Glutamatergic neuron (in vitro differentiated cells): Measurements from ENCODE around the gene ECHDC1. TPM values are rescaled to one million over a fixed set of nuclear protein-coding genes. Genes with fewer than 3 reads are reported as not detected.

Source experiments
- DNase-seq: peaks from one replicate; pipeline ENCODE4 v3.0.0; 2022
- H3K27ac Mint-ChIP-seq: one replicate; pipeline ENCODE4 v1.8.0; 2020; ENCODE audit warnings: mild to moderate bottlenecking, mixed read lengths, inconsistent platforms; ENCODE audit not compliant: unreplicated experiment
- H3K27me3 Mint-ChIP-seq: one replicate; pipeline ENCODE4 v1.8.0; 2020; ENCODE audit warnings: mild to moderate bottlenecking, moderate library complexity, mixed read lengths, inconsistent platforms; ENCODE audit not compliant: unreplicated experiment
- H3K36me3 Mint-ChIP-seq: one replicate; pipeline ENCODE4 v1.8.0; 2020; ENCODE audit warnings: mild to moderate bottlenecking, mixed read lengths, inconsistent platforms; ENCODE audit not compliant: unreplicated experiment
- H3K4me1 Mint-ChIP-seq: one replicate; pipeline ENCODE4 v1.8.0; 2020; ENCODE audit warnings: mild to moderate bottlenecking, low read depth, mixed read lengths, inconsistent platforms; ENCODE audit not compliant: unreplicated experiment
- H3K4me3 Mint-ChIP-seq: one replicate; pipeline ENCODE4 v1.8.0; 2020; ENCODE audit warnings: mild to moderate bottlenecking, mixed read lengths, inconsistent platforms; ENCODE audit not compliant: unreplicated experiment
- H3K9me3 Mint-ChIP-seq: one replicate; pipeline ENCODE4 v1.8.0; 2020; ENCODE audit warnings: mild to moderate bottlenecking, moderate library complexity, mixed read lengths, inconsistent platforms; ENCODE audit not compliant: unreplicated experiment
- total RNA-seq: library from RNA; stranded (reverse); fragmentation: NEBNext Ultra II Directional; extraction: Animal tissue kit (Norgen Biotek cat#: 25700); gene quantifications from one replicate; pipeline ENCODE4 v1.2.1, GENCODE V29; 2021; ENCODE audit not compliant: unreplicated experiment
- TF ChIP-seq, protein P1 (sequence below): fragments of 200-600 bp; sonication (generic); IDR thresholded peaks from one replicate; pipeline ENCODE4 v1.5.0; 2021; ENCODE audit not compliant: partially characterized antibody, unreplicated experiment

ECHDC1 gene
- total RNA-seq, 1 donor from 2014 or later = 38.4 TPM

DNA sequence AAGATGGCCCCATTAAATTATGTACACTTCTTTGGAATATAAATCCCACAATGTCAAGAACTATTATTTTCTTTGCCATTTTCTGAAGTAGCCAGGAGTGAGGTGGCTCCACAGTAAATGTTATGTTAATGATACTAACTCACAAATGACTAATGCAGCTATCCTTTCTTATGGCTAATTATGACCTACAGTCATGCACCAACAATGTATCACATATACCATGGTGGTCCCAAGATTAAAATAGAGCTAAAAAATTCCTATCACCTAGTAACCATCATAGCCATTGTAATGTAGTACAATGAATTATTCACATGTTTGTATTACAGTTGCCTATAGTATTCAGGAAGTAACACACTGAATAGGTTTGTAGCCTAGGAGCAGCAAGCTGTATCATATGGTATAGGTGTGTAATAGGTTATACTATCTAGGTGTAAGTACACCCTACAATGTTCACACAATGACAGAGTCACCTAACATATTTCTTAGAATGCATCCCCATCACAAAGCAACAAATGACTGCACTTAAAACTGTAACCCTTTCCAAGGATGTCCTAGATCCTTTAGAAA lies 15.3 kb downstream of the ECHDC1 start:
- Mint-ChIP-seq H3K4me1 (no peaks in the 10 kb centered on the region), H3K4me3 (no peak overlapping the region), H3K27ac (no peak overlapping the region), H3K27me3 (no peaks in the 10 kb centered on the region), H3K9me3 (no peaks in the 10 kb centered on the region), H3K36me3 (no peaks in the 10 kb centered on the region)
- no peak for DNase-seq
- TF ChIP-seq, protein P1, sequence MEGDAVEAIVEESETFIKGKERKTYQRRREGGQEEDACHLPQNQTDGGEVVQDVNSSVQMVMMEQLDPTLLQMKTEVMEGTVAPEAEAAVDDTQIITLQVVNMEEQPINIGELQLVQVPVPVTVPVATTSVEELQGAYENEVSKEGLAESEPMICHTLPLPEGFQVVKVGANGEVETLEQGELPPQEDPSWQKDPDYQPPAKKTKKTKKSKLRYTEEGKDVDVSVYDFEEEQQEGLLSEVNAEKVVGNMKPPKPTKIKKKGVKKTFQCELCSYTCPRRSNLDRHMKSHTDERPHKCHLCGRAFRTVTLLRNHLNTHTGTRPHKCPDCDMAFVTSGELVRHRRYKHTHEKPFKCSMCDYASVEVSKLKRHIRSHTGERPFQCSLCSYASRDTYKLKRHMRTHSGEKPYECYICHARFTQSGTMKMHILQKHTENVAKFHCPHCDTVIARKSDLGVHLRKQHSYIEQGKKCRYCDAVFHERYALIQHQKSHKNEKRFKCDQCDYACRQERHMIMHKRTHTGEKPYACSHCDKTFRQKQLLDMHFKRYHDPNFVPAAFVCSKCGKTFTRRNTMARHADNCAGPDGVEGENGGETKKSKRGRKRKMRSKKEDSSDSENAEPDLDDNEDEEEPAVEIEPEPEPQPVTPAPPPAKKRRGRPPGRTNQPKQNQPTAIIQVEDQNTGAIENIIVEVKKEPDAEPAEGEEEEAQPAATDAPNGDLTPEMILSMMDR = no peak

DNA sequence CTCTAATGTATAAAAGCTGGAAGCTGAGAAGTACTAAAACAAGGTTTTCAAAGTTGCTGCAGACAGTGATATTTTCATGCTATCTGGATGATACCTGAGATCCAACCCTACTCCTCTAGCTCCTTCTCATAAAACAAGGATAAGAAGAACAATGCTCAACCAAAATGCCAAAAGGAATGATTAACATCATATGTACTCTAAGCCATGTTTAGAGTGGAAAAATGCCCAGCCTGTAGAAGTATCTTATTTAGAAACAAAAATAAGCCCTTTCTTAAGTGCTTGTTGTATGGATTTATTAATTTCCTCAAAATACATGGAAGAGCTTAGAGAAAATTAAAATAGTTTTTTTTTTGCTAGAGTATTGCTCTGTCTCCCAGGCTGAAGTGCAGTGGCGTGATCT lies 23.7 kb downstream of the ECHDC1 start:
- DNase-seq = no peak
- TF ChIP-seq, protein P1 = no peak
- H3K9me3 Mint-ChIP-seq = no peaks in the 10 kb centered on the region
- no peaks in the 10 kb centered on the region for H3K27me3 Mint-ChIP-seq
- no peak overlapping the region for H3K4me3 Mint-ChIP-seq
- H3K27ac Mint-ChIP-seq = no peak overlapping the region
- H3K36me3 Mint-ChIP-seq = no peaks in the 10 kb centered on the region
- H3K4me1 Mint-ChIP-seq = no peaks in the 10 kb centered on the region

DNA sequence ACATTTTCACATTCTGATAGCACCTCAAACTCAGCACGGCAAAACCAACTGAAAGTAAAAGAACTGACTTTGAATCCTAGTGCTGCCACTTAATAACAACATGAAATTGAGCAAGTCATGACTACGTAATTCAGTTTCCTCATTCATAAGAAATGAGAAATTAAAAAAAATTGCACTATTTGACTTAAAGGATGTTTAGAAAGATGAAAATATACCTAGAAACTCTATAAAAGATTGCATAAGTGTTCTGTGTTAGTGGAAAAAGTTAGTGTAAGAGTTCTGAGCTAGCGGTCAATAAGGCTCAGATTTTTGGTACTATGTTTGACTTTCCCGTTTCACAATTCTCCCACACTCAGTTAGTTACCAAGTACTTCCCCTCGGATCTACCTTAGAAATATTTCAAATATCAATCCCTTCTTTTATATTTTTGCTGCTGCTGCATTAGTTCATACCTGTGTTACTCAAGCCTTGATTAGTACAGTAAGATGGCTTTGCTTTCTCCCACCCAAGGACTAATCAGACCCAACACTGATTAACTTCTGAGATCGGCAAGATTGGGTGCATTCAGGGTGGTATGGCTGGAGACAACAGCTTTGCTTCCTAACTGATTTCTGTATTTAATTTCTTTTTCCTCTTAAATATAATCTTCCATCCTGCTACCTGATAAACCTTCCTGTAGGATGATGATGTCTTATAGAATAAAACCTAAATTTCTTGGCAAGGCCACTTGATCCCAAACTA lies 25.9 kb downstream of the ECHDC1 start:
- no peaks in the 10 kb centered on the region for H3K9me3 Mint-ChIP-seq
- no peaks in the 10 kb centered on the region for H3K36me3 Mint-ChIP-seq
- no peaks in the 10 kb centered on the region for H3K4me1 Mint-ChIP-seq
- DNase-seq = no peak
- TF ChIP-seq, protein P1 = no peak
- H3K27ac Mint-ChIP-seq = no peak overlapping the region
- H3K27me3 Mint-ChIP-seq = no peaks in the 10 kb centered on the region
- no peak overlapping the region for H3K4me3 Mint-ChIP-seq

DNA sequence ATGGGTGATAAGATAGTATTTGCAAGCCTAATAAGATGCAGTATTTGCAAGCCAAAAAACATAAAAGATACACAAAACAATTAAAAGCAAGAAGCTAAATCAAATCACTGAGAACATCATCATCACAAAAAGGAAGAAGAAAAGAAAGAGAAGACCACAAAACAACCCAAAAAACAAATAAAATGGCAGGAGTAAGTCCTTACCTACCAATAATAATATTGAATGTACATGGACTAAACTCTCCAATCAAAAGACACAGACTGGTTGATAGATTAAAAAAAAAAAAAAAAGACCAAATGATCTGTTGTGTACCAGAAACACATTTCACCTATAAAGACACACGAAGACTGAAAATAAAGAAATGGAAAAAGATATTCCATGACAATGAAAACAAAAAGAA lies 37.7 kb downstream of the ECHDC1 start:
- Mint-ChIP-seq H3K4me1 (peaks cover 6% of the 10 kb centered on the region), H3K27ac (no peak overlapping the region), H3K36me3 (peaks cover 20% of the 10 kb centered on the region), H3K9me3 (peaks cover 6% of the 10 kb centered on the region), H3K27me3 (peaks cover 2% of the 10 kb centered on the region), H3K4me3 (no peak overlapping the region)
- TF ChIP-seq, protein P1 = no peak
- DNase-seq = no peak

DNA sequence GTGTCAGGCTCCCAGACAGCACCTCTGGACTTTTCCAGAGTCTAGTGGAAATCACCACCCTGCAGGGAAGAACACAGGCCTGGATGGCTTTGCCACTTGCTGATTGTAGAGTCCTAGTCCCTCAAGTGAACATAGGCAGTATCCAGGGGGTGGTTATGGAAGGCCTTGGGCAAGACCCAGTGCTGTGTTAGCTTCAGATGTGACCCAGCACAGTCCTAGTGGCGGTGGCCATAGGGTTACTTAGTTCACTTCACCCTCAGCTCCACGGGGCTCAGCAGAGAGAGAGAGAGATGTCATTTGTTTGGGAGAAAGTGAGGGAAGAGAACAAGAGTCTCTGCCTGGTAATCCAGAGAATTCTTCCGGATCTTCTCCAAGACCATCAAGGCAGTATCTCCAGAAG lies 39.5 kb downstream of the ECHDC1 start:
- TF ChIP-seq, protein P1 = no peak
- Mint-ChIP-seq H3K27ac (no peak overlapping the region), H3K27me3 (no peaks in the 10 kb centered on the region), H3K4me3 (no peak overlapping the region), H3K9me3 (peaks cover 6% of the 10 kb centered on the region), H3K4me1 (peaks cover 10% of the 10 kb centered on the region), H3K36me3 (peaks cover 12% of the 10 kb centered on the region)
- no peak for DNase-seq
